Activated CD8-positive, alpha-beta T cell treated with anti-CD3 and anti-CD28 coated beads for 36 hours (primary cell): ENCODE data around the gene ABCD1. TPM values are rescaled to one million over a fixed set of nuclear protein-coding genes. Genes with fewer than 3 reads are reported as not detected.

Source experiments
- ATAC-seq: fragments of 200-7000 bp; cut with Tn5 transposase; one replicate; pipeline ENCODE4 v1.10.0; 2021; ENCODE audit warnings: mild to moderate bottlenecking, moderate library complexity
- CTCF ChIA-PET: fragments of 350-600 bp; sonication (Branson Sonifier 250); formaldehyde crosslinking; loops from one replicate; lab custom pipeline; 2021; ENCODE audit warnings: antibody characterized with exemption; lab: Charles Lee
- POLR2A ChIA-PET: fragments of 350-600 bp; sonication (Branson Sonifier 250); formaldehyde crosslinking; loops from one replicate; lab custom pipeline; 2021; ENCODE audit warnings: antibody characterized with exemption; lab: Charles Lee
- DNase-seq: peaks from one replicate; pipeline ENCODE4 v3.0.0-alpha.2; 2020
- H3K27ac Mint-ChIP-seq: one replicate; pipeline ENCODE4 v1.8.0; 2021; ENCODE audit warnings: mild to moderate bottlenecking, mixed read lengths
- H3K27me3 Mint-ChIP-seq: one replicate; pipeline ENCODE4 v1.8.0; 2021; ENCODE audit warnings: mixed read lengths
- H3K36me3 Mint-ChIP-seq: one replicate; pipeline ENCODE4 v1.8.0; 2021; ENCODE audit warnings: low read depth, mixed read lengths
- H3K4me1 Mint-ChIP-seq: one replicate; pipeline ENCODE4 v1.8.0; 2021; ENCODE audit warnings: low read depth, mixed read lengths
- H3K4me3 Mint-ChIP-seq: one replicate; pipeline ENCODE4 v1.8.0; 2021; ENCODE audit warnings: mild to moderate bottlenecking, moderate library complexity, mixed read lengths
- H3K9me3 Mint-ChIP-seq: one replicate; pipeline ENCODE4 v1.8.0; 2021; ENCODE audit warnings: mixed read lengths
- CTCF ChIP-seq: fragments of 200-600 bp; IDR thresholded peaks from one replicate; pipeline ENCODE4 v1.8.0; 2022; ENCODE audit warnings: antibody characterized with exemption, mild to moderate bottlenecking
- intact Hi-C: fragments of 100-400 bp; cut with micrococcal nuclease; formaldehyde crosslinking; loops from one replicate; pipeline ENCODE4 v1.10.0; 2022
- total RNA-seq, 2 experiments: library from RNA; stranded (reverse); gene quantifications; one replicate each; pipeline ENCODE4 v1.2.3, GENCODE V29; 2021

Gene ABCD1
- total RNA-seq, 2 experiments from 2014 or later: 3.9 to 4.4 TPM

GRCh38 chrX:153732401-153732800 lies 7.7 kb downstream of the ABCD1 start:
- Mint-ChIP-seq H3K27ac (no peak overlapping the region), H3K36me3 (peaks cover 6% of the 10 kb centered on the region), H3K4me3 (no peak overlapping the region), H3K27me3 (no peaks in the 10 kb centered on the region), H3K9me3 (peaks cover 5% of the 10 kb centered on the region), H3K4me1 (peaks cover 26% of the 10 kb centered on the region)
- no peak for DNase-seq
- intact Hi-C loops: no loop called here
- ChIA-PET CTCF (no interaction called here), POLR2A (no interaction called here)
- TF ChIP-seq CTCF: no peak
- no peak for ATAC-seq

GRCh38 chrX:153733651-153734240 lies 9.1 kb downstream of the ABCD1 start:
- ChIA-PET CTCF (no interaction called here), POLR2A (no interaction called here)
- H3K27me3 Mint-ChIP-seq: no peaks in the 10 kb centered on the region
- TF ChIP-seq CTCF: no peak
- no peak overlapping the region for H3K27ac Mint-ChIP-seq
- intact Hi-C loops: no loop called here
- peaks cover 21% of the 10 kb centered on the region for H3K4me1 Mint-ChIP-seq
- H3K9me3 Mint-ChIP-seq: peaks cover 5% of the 10 kb centered on the region
- no peak overlapping the region for H3K4me3 Mint-ChIP-seq
- peaks cover 6% of the 10 kb centered on the region for H3K36me3 Mint-ChIP-seq
- ATAC-seq (no peak), DNase-seq (no peak)

- intact Hi-C loops: no loop called here
- ChIA-PET POLR2A (interaction anchor here (0.6 kb wide), 1 partner anchor 1297 kb away, joined by 5 read pairs; no protein-coding TSS in a partner anchor), CTCF (interaction anchor here (0.8 kb wide), 1 partner anchor 56 kb away, joined by 3 read pairs; no protein-coding TSS in a partner anchor)
- peak; percentile 6 for TF ChIP-seq CTCF
- ATAC-seq: no peak
- no peak for DNase-seq
- no peak overlapping the region for H3K27ac Mint-ChIP-seq
- peaks cover 21% of the 10 kb centered on the region for H3K4me1 Mint-ChIP-seq
- peaks cover 5% of the 10 kb centered on the region for H3K9me3 Mint-ChIP-seq
- no peak overlapping the region for H3K4me3 Mint-ChIP-seq
- peaks cover 6% of the 10 kb centered on the region for H3K36me3 Mint-ChIP-seq
- no peaks in the 10 kb centered on the region for H3K27me3 Mint-ChIP-seq
Measured at GRCh38 chrX:153734871-153735270, 10.2 kb downstream of the ABCD1 start.

- Mint-ChIP-seq H3K4me3 (no peak overlapping the region), H3K4me1 (peaks cover 25% of the 10 kb centered on the region), H3K9me3 (peaks cover 5% of the 10 kb centered on the region), H3K36me3 (peaks cover 6% of the 10 kb centered on the region), H3K27me3 (no peaks in the 10 kb centered on the region), H3K27ac (no peak overlapping the region)
- peak; percentile 35 for TF ChIP-seq CTCF
- intact Hi-C loops: no loop called here
- ATAC-seq: peak; percentile 78
- ChIA-PET CTCF (interaction anchor here (0.8 kb wide), 1 partner anchor 56 kb away, joined by 3 read pairs; no protein-coding TSS in a partner anchor), POLR2A (no interaction called here)
- peak; percentile 17 for DNase-seq
Measured at GRCh38 chrX:153735274-153735673, 10.6 kb downstream of the ABCD1 start.

- peaks cover 6% of the 10 kb centered on the region for H3K36me3 Mint-ChIP-seq
- DNase-seq: no peak
- intact Hi-C loops: no loop called here
- ChIA-PET POLR2A (no interaction called here), CTCF (no interaction called here)
- peaks cover 27% of the 10 kb centered on the region for H3K4me1 Mint-ChIP-seq
- ATAC-seq: no peak
- no peak for TF ChIP-seq CTCF
- H3K4me3 Mint-ChIP-seq: no peak overlapping the region
- no peak overlapping the region for H3K27ac Mint-ChIP-seq
- H3K9me3 Mint-ChIP-seq: peaks cover 5% of the 10 kb centered on the region
- no peaks in the 10 kb centered on the region for H3K27me3 Mint-ChIP-seq
Measured at GRCh38 chrX:153736071-153736820, 11.6 kb downstream of the ABCD1 start.
